Diencephalon (tissue), 1 donor: ENCODE data around the gene SPINK5. TPM values are rescaled to one million over a fixed set of nuclear protein-coding genes. Genes with fewer than 3 reads are reported as not detected.

ENCODE experiments used
- total RNA-seq: library from RNA; depleted of rRNA; stranded (reverse); fragments of >200 nt; gene quantifications from one replicate; pipeline ENCODE4 v1.2.3, GENCODE V29; 2014

Gene SPINK5
- total RNA-seq, result not detected

GRCh38 chr5:148063861-148064260 lies at the start of gene SPINK5:
Gene SPINK5, plus strand, starts transcription at chr5:148063980. Its CDS starts 65 bp downstream, at chr5:148064045.

GRCh38 chr5:148168246-148168645 lies 104.5 kb downstream of the SPINK5 start, which contains the start of gene SPINK14:
Gene SPINK14, plus strand, starts transcription at chr5:148168546. Its CDS starts 1,187 bp downstream, at chr5:148169733.

Other genes starting within 250 kb of the SPINK5 start
- not detected for gene SPINK1, start 232.3 kb upstream of the SPINK5 start, total RNA-seq
- not detected for gene SCGB3A2, start 185.3 kb upstream of the SPINK5 start, total RNA-seq
- gene C5orf46, start 157.4 kb upstream of the SPINK5 start, total RNA-seq, result not detected
- gene SPINK14, start 104.6 kb downstream of the SPINK5 start, total RNA-seq, result not detected
- gene SPINK6, start 139.1 kb downstream of the SPINK5 start, total RNA-seq, result not detected
- gene MARCOL, start 174.5 kb downstream of the SPINK5 start, total RNA-seq, result not detected
- not detected for gene SPINK13, start 204.8 kb downstream of the SPINK5 start, total RNA-seq
- not detected for gene SPINK7, start 248.4 kb downstream of the SPINK5 start, total RNA-seq